GM12891 (cell line): Measurements from ENCODE around the gene OPCML.

ENCODE experiments used
- DNase-seq: peaks from one replicate; pipeline ENCODE4 v3.0.0; 2011; ENCODE audit warnings: low spot score; ENCODE audit not compliant: insufficient read length
- FAIRE-seq: peaks from 2 replicates; lab custom pipeline; 2011; peaks lifted over from hg19 to GRCh38; lab: Jason Lieb, UNC
- PAX5 ChIP-seq: IDR thresholded peaks from 2 replicates; pipeline ENCODE4 v1.6.1; 2011; ENCODE audit warnings: low read length, moderate library complexity, mild to moderate bottlenecking; ENCODE audit not compliant: insufficient read depth, severe bottlenecking
- POLR2A ChIP-seq: IDR thresholded peaks from 2 replicates; pipeline ENCODE4 v1.6.1; 2011; ENCODE audit warnings: low read depth, low read length, control low read depth
- POLR2AphosphoS5 ChIP-seq: IDR thresholded peaks from 2 replicates; pipeline ENCODE4 v1.6.1; 2011; ENCODE audit warnings: low read depth, low read length, control low read depth
- POU2F2 ChIP-seq: IDR thresholded peaks from 2 replicates; pipeline ENCODE4 v1.6.1; 2011; ENCODE audit warnings: low read depth, mild to moderate bottlenecking, control low read depth, low read length, moderate library complexity
- SPI1 ChIP-seq: IDR thresholded peaks from 2 replicates; pipeline ENCODE4 v1.6.1; 2011; ENCODE audit warnings: low read depth, low read length, control low read depth
- TAF1 ChIP-seq: IDR thresholded peaks from 2 replicates; pipeline ENCODE4 v1.6.1; 2011; ENCODE audit warnings: low read depth, low read length, control low read depth

OPCML gene

DNA sequence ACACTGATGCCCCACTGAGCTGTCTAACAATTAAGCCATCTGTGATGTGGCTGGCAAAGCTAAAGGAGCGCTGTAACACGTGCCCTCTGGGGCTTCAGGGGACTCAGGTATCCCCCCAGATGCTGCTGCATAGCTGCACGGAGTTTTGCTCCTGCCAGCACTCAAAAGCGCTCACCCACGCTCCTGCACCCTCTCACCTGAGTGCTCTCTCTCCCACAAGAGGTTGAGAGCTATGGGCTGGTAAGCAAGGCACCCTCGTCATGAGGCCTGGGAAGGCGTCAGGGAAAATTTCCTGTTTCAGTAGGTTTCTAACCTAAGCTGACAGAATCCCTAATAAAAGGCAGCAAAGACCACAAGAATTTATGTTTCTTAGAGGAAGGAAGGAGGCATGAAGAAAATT is 850.3 kb downstream of the OPCML start:
- DNase-seq (no peak), FAIRE-seq (no peak)
- TF ChIP-seq SPI1 (no peak), POLR2A (no peak), PAX5 (no peak), TAF1 (no peak), POLR2AphosphoS5 (no peak), POU2F2 (no peak)

DNA sequence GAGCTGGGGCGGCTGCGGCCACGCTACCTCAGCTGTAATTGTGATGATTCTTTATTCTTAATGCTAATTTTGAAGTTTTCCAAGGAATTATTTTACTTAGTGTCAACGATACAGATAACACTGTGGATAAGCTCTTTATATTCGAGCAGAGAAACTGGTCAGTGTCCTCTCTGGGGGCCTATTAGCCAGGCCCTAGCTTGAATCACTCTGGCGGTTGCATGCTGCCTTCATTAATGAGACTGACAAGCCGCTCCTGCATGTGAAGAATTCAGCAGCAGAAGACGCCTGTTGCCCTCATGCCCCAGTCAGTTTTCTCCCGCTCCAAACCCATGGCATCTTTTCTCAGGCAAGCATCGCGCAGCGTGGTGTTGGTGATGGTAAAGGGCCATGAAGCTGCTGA is 851.7 kb downstream of the OPCML start:
- FAIRE-seq: no peak
- TF ChIP-seq POLR2A (no peak), POLR2AphosphoS5 (no peak), POU2F2 (no peak), SPI1 (no peak), TAF1 (no peak)
- no peak for DNase-seq

DNA sequence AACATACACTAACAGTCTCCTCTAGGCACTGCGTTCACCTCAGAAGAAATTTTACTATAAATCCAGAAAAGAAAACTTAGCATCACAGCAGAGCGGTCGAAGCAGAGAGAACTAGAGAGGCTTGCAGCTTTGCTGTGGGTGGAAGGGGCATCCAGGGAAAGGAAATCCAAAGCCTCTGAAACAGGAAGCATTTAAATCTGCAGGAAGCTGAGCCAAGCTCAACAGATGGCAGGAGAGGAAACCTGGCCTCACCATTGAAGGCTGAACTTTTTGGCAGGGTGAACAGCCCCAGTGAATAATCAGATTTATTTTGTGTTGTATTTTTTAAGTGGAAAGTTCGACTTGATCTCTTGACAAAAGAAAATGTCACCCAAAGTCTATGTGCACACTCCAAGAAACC is 858.1 kb downstream of the OPCML start:
- TF ChIP-seq PAX5 (no peak), SPI1 (no peak), POU2F2 (no peak), TAF1 (no peak), POLR2A (no peak), POLR2AphosphoS5 (no peak)
- no peak for FAIRE-seq
- no peak for DNase-seq

DNA sequence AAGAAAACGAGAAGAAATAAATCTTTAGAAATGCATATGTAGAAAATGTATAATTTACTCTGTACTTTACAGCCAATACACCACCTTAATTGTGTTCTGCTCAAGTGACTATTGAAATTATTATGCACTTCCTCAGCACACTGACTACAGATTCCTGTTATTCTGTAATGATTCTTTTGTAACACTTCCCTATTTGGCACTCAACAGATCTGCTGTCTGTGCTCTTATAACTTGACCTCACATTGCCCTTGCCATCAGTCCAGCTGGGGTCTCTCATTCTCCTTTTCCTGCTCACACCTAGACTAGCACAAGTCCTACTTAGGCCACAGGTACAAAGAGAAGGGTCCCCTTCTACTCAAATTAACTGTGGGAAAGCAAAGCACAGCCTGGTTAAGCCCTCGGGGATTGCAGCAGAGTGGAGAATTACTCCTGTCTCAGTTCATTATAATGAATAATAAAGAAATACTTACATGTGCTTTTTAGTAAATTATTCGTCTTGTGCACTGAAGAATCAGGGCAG is 860.4 kb downstream of the OPCML start:
- no peak for TF ChIP-seq SPI1
- FAIRE-seq: no peak
- DNase-seq: no peak

DNA sequence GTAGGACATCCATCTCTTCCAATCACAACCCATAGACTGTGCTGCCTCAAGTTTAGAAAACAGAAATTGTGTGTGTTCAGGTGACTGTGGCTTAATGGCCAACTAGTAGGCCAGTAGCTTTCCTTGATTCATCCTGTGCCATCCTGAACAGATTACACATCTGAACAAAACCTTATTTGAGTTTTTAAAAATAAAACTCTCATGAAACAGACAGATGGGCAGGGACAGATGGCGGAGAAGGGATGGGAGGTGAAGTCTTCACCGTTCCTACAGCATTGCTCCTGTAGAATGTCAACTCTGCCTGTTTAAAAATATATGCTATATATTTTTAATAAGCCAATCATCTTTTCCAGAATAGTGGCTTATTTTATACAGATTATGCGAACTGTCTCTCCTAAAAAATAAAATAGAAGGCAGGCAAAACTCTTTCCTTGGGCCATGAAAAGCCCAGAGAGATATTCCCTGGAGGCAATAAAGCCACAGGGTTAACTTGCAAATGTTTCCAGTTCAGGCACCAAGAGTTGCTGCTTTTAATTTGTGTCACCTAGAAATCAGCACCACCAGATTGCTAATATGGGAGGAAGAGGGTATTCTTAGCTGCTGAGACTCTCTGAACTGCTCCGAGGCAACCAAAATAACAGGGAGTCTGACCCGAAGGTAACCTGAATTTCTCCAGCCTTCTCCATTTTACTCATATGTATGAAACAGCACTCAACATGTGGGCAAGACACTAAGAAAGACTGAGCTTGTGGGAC is 861.2 kb downstream of the OPCML start:
- no peak for FAIRE-seq
- DNase-seq: no peak
- TF ChIP-seq PAX5: no peak
- TF ChIP-seq POLR2AphosphoS5: no peak
- no peak for TF ChIP-seq POU2F2
- TF ChIP-seq TAF1: no peak
- TF ChIP-seq SPI1: no peak
- TF ChIP-seq POLR2A: no peak

- DNase-seq: no peak
- no peak for FAIRE-seq
- TF ChIP-seq PAX5 (no peak), POLR2AphosphoS5 (no peak), TAF1 (no peak), POLR2A (no peak), POU2F2 (no peak), SPI1 (no peak)
Observed at GRCh38 chr11:132669949-132670348, 862.4 kb downstream of the OPCML start.

GRCh38 chr11:132665205-132665604 is 867.1 kb downstream of the OPCML start:
- TF ChIP-seq POLR2AphosphoS5 (no peak), PAX5 (no peak), SPI1 (no peak), TAF1 (no peak), POLR2A (no peak), POU2F2 (no peak)
- DNase-seq: no peak
- FAIRE-seq: no peak

GRCh38 chr11:132658696-132659095 is 873.6 kb downstream of the OPCML start:
- TF ChIP-seq SPI1 (no peak), TAF1 (no peak), PAX5 (no peak), POLR2AphosphoS5 (no peak), POU2F2 (no peak), POLR2A (no peak)
- DNase-seq (no peak), FAIRE-seq (no peak)

DNA sequence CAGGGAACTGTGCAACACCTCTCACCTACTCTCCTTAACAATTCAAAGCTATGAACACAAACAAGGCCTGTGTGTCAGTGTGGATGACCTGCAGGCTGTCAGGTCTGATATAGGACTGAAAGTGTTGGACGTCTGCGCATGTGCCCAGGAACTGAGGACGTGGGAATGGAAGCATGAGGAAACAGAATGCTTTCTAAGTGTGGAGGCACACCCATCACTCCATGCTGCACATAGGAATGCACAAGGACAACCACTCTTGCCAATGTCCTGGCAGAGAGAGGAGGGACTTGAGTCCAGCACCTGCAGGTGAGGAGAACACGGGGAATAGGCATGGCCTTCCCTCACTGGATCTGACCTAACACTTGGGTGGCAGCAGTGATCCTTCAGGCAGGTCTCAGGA is 874.3 kb downstream of the OPCML start:
- DNase-seq: no peak
- no peak for TF ChIP-seq PAX5
- no peak for TF ChIP-seq SPI1
- TF ChIP-seq TAF1: no peak
- no peak for TF ChIP-seq POU2F2
- FAIRE-seq: no peak
